GM19372 (cell line): ENCODE results near the gene OR2T2.
"Not testable (repeated sequence)": the region's sequence is repeated elsewhere in the genome, so short reads cannot be mapped to it uniquely, and the experiment has no call there.

Experiments
- ATAC-seq: cut with Tn5 transposase; IDR thresholded peaks from one replicate; pipeline ENCODE4 v1.9.1; 2021; ENCODE audit warnings: mild to moderate bottlenecking, low read depth, moderate library complexity; ENCODE audit not compliant: unreplicated experiment

Gene OR2T2

GRCh38 chr1:248449821-248450465, 4.5 kb downstream of the OR2T2 start:
- ATAC-seq = not testable (repeated sequence)

- ATAC-seq = peak; percentile 56
Observed at GRCh38 chr1:248450466-248451145, 5.2 kb downstream of the OR2T2 start.

GRCh38 chr1:248453619-248454018, 8.2 kb downstream of the OR2T2 start:
- not testable (repeated sequence) for ATAC-seq

GRCh38 chr1:248455045-248455444, 9.6 kb downstream of the OR2T2 start:
- ATAC-seq = not testable (repeated sequence)

GRCh38 chr1:248456635-248457034, 11.2 kb downstream of the OR2T2 start:
- ATAC-seq = not testable (repeated sequence)

GRCh38 chr1:248459117-248459516, 13.7 kb downstream of the OR2T2 start:
- not testable (repeated sequence) for ATAC-seq

GRCh38 chr1:248471154-248471553, 25.7 kb downstream of the OR2T2 start:
- ATAC-seq = no peak

- not testable (repeated sequence) for ATAC-seq
Observed at GRCh38 chr1:248472111-248472510, 26.7 kb downstream of the OR2T2 start.

- ATAC-seq = not testable (repeated sequence)
Observed at GRCh38 chr1:248473051-248473450, 27.6 kb downstream of the OR2T2 start, which contains the start of gene OR2T3. Gene OR2T3 (plus strand): TSS chr1:248473351. CDS start chr1:248473351, 0 bp downstream.

- ATAC-seq = not testable (repeated sequence)
Observed at GRCh38 chr1:248475660-248476059, 30.2 kb downstream of the OR2T2 start.

GRCh38 chr1:248481686-248482579, 36.5 kb downstream of the OR2T2 start:
- peak; percentile 74 for ATAC-seq

- ATAC-seq = not testable (repeated sequence)
Observed at GRCh38 chr1:248488289-248488688, 42.9 kb downstream of the OR2T2 start, which contains the start of gene OR2T5. Gene OR2T5 (plus strand): TSS chr1:248488589. CDS start chr1:248488589, 0 bp downstream.

GRCh38 chr1:248496661-248497060, 51.2 kb downstream of the OR2T2 start:
- not testable (repeated sequence) for ATAC-seq

- not testable (repeated sequence) for ATAC-seq
Observed at GRCh38 chr1:248500305-248501035, 55.0 kb downstream of the OR2T2 start.
